Endothelial cell of umbilical vein (primary cell): ENCODE measurements around the gene C1QTNF9B. TPM values are rescaled to one million over a fixed set of nuclear protein-coding genes. Genes with fewer than 3 reads are reported as not detected.

Source experiments
- BruUV-seq: library from RNA; stranded (reverse); fragments of 400-500 nt; replicated peaks from 2 replicates; lab custom pipeline; 2021; lab: Mats Ljungman, UMichigan
- CTCF ChIA-PET: fragments of 300-600, 350-600 bp; sonication (Branson Sonifier 250); formaldehyde crosslinking; loops from one replicate; lab custom pipeline; 2021; ENCODE audit warnings: antibody characterized with exemption, inconsistent platforms; lab: Charles Lee
- POLR2A ChIA-PET: fragments of 300-600, 350-600 bp; sonication (Branson Sonifier 250); formaldehyde crosslinking; loops from one replicate; lab custom pipeline; 2021; ENCODE audit warnings: antibody characterized with exemption, inconsistent platforms; lab: Charles Lee
- DNase-seq: peaks from one replicate; pipeline ENCODE4 v3.0.0-alpha.2; 2011; ENCODE audit warnings: low read depth, low spot score
- FAIRE-seq: peaks from 2 replicates; lab custom pipeline; 2011; peaks lifted over from hg19 to GRCh38; lab: Jason Lieb, UNC
- H2AFZ ChIP-seq: 2 replicates; pipeline ENCODE4 v1.6.0; 2012; ENCODE audit warnings: low read depth, low read length, control low read depth, inconsistent platforms
- H3K27ac ChIP-seq: 2 replicates; pipeline ENCODE4 v1.5.1; 2011; ENCODE audit warnings: low read depth, mild to moderate bottlenecking, control low read depth, low read length, moderate library complexity; ENCODE audit not compliant: insufficient read depth
- H3K27me3 ChIP-seq, 2 experiments: 2 replicates each; pipeline versions ENCODE4 v1.6.0 to v1.6.1; 2011; ENCODE audit warnings: low read length in 2 of 2, mixed read lengths in 1 of 2; ENCODE audit not compliant: control insufficient read depth in 2 of 2, insufficient read depth in 2 of 2
- H3K36me3 ChIP-seq, 2 experiments: 2 replicates in 1 of 2; 3 replicates in 1 of 2; pipeline ENCODE4 v1.5.1; 2011; ENCODE audit warnings: low read length in 2 of 2, mild to moderate bottlenecking in 1 of 2, moderate library complexity in 1 of 2; ENCODE audit not compliant: control insufficient read depth in 2 of 2, insufficient read depth in 2 of 2; ENCODE audit errors: extremely low read depth in 1 of 2
- H3K4me1 ChIP-seq: 3 replicates; pipeline ENCODE4 v1.5.1; 2011; ENCODE audit warnings: mild to moderate bottlenecking, low read length; ENCODE audit not compliant: control insufficient read depth, insufficient read depth; ENCODE audit errors: extremely low read depth
- H3K4me2 ChIP-seq: 2 replicates; pipeline ENCODE4 v1.6.1; 2011; ENCODE audit warnings: low read length, control low read depth, mixed read lengths; ENCODE audit not compliant: insufficient read depth
- H3K4me3 ChIP-seq, 3 experiments: fragments of 200-600 bp in 1 of 3; sonication (generic), shearing (Covaris generic) in 1 of 3; replicated peaks in 1 of 3; 2 replicates each; pipeline ENCODE4 v1.5.1; 2011 to 2016; ENCODE audit warnings: control low read depth in 3 of 3, low read length in 3 of 3, mild to moderate bottlenecking in 2 of 3, inconsistent platforms in 1 of 3, low read depth in 1 of 3, moderate library complexity in 1 of 3; ENCODE audit not compliant: insufficient read depth in 1 of 3
- H3K79me2 ChIP-seq: 2 replicates; pipeline ENCODE4 v1.6.0; 2012; ENCODE audit warnings: low read length, inconsistent platforms; ENCODE audit not compliant: control insufficient read depth, insufficient read depth
- H3K9ac ChIP-seq: replicated peaks from 2 replicates; pipeline ENCODE3; 2011; ENCODE audit warnings: low read length, control low read depth; ENCODE audit not compliant: insufficient read depth; ENCODE audit errors: extremely low read depth
- H3K9me1 ChIP-seq: replicated peaks from 3 replicates; pipeline ENCODE4 v1.6.0; 2011; ENCODE audit warnings: mild to moderate bottlenecking, low read length; ENCODE audit not compliant: control insufficient read depth, insufficient read depth; ENCODE audit errors: extremely low read depth
- H3K9me3 ChIP-seq: replicated peaks from 2 replicates; pipeline ENCODE4 v1.5.1; 2012; ENCODE audit warnings: low read length, inconsistent platforms; ENCODE audit not compliant: control insufficient read depth, insufficient read depth
- H4K20me1 ChIP-seq: replicated peaks from 2 replicates; pipeline ENCODE3; 2011; ENCODE audit warnings: mild to moderate bottlenecking, low read length; ENCODE audit not compliant: control insufficient read depth, insufficient read depth; ENCODE audit errors: extremely low read depth
- CTCF ChIP-seq, 2 donors: IDR thresholded peaks; 1 replicate in 1 of 2; 2 replicates in 1 of 2; pipeline ENCODE4 v1.5.1; 2011; ENCODE audit warnings: low read length in 2 of 2, mild to moderate bottlenecking in 2 of 2, moderate library complexity in 2 of 2, control low read depth in 1 of 2, inconsistent platforms in 1 of 2, low read depth in 1 of 2; ENCODE audit not compliant: insufficient read depth in 1 of 2; ENCODE audit errors: extremely low read depth in 1 of 2
- EZH2 ChIP-seq: IDR thresholded peaks from 2 replicates; pipeline ENCODE4 v1.6.1; 2012; ENCODE audit warnings: borderline replicate concordance, low read depth, mild to moderate bottlenecking, moderate library complexity, low read length, inconsistent platforms; ENCODE audit not compliant: severe bottlenecking
- FOS ChIP-seq: IDR thresholded peaks from 2 replicates; pipeline ENCODE4 v1.6.1; 2011; ENCODE audit warnings: mild to moderate bottlenecking, low read length, moderate library complexity, borderline replicate concordance; ENCODE audit not compliant: insufficient read depth
- GATA2 ChIP-seq: IDR thresholded peaks from 2 replicates; pipeline ENCODE4 v1.7.0; 2011; ENCODE audit warnings: low read depth, mild to moderate bottlenecking, moderate library complexity, mixed read lengths, low read length; ENCODE audit not compliant: insufficient read length, insufficient read depth
- JUN ChIP-seq: IDR thresholded peaks from 2 replicates; pipeline ENCODE4 v1.6.1; 2011; ENCODE audit warnings: borderline replicate concordance, low read depth; ENCODE audit not compliant: insufficient read length, insufficient read depth
- MYC ChIP-seq: IDR thresholded peaks from one replicate; pipeline ENCODE4 v1.6.1; 2011; ENCODE audit warnings: mild to moderate bottlenecking, low read depth, low read length
- POLR2A ChIP-seq: IDR thresholded peaks from 2 replicates; pipeline ENCODE4 v1.6.1; 2012; ENCODE audit warnings: low read depth, mild to moderate bottlenecking, control low read depth, low read length
- POLR2AphosphoS5 ChIP-seq: IDR thresholded peaks from 2 replicates; pipeline ENCODE4 v1.6.1; 2012; ENCODE audit warnings: low read depth, mild to moderate bottlenecking, control low read depth, low read length, moderate library complexity; ENCODE audit not compliant: insufficient read depth
- dilution Hi-C: fragments of 300-500 bp; cut with MboI; formaldehyde crosslinking; loops from one replicate; pipeline ENCODE4 v1.15.0; 2019; ENCODE audit warnings: low sequenced_read_pairs; ENCODE audit not compliant: extremely low pct_ligation_motif_present
- intact Hi-C: fragments of 100-400 bp; cut with micrococcal nuclease; formaldehyde crosslinking; loops from one replicate; pipeline ENCODE4 v1.10.0; 2022
- polyA plus RNA-seq, 4 experiments: library from polyadenylated mRNA; depleted of rRNA in 3 of 4; stranded (reverse) in 3 of 4; unstranded in 1 of 4; fragments of >200 nt; gene quantifications; 2 replicates each; pipeline versions ENCODE4 v1.2.1 to v1.2.3, GENCODE V29; 2011 to 2012; ENCODE audit warnings: missing spikeins in 1 of 4
- total RNA-seq: library from RNA; stranded (reverse); gene quantifications from 2 replicates; pipeline ENCODE4 v1.2.3, GENCODE V29; 2021
- TF ChIP-seq, protein P1 (sequence below): IDR thresholded peaks from 2 replicates; pipeline ENCODE4 v1.6.1; 2011; ENCODE audit not compliant: insufficient read depth, insufficient read length

Gene C1QTNF9B
- total and polyA plus RNA-seq, 2 donors (not counting 3 experiments of a cell fraction or from before 2014, with no cell fraction given): 0.06 TPM; not detected in 1

GRCh38 chr13:23919006-23919405 is 21.7 kb upstream of the C1QTNF9B start:
- ChIA-PET CTCF (interaction anchor here (1.0 to 6.2 kb wide), 3 partner anchors 19 to 309 kb away, joined by 3 to 72 read pairs (median 20); no protein-coding TSS in a partner anchor), POLR2A (no interaction called here)
- dilution Hi-C loops: no loop called here
- no peak overlapping the region for H3K27ac ChIP-seq
- H3K27me3 ChIP-seq: peaks cover 10 to 12% of the 10 kb centered on the region in 2 experiments
- no peak overlapping the region for H3K9ac ChIP-seq
- no peaks in the 10 kb centered on the region for H3K36me3 ChIP-seq
- DNase-seq (no peak), FAIRE-seq (no peak)
- H3K9me1 ChIP-seq: no peaks in the 10 kb centered on the region
- no peak overlapping the region for H3K4me3 ChIP-seq
- H2AFZ ChIP-seq: no peak overlapping the region
- intact Hi-C loops: no loop called here
- BruUV-seq: no TSS peak
- H3K4me2 ChIP-seq: no peak overlapping the region
- H3K9me3 ChIP-seq: no peaks in the 10 kb centered on the region
- TF ChIP-seq CTCF (IDR thresholded peaks at IDR 0.05; ENCODE audit: extremely low read depth in 1 of 2, insufficient read depth in 1 of 2, low read depth in 1 of 2, low read length in 2 of 2): no peak
- TF ChIP-seq EZH2: no peak
- TF ChIP-seq GATA2: no peak
- TF ChIP-seq POLR2A: no peak
- no peak for TF ChIP-seq MYC
- TF ChIP-seq POLR2AphosphoS5: no peak
- no peak for TF ChIP-seq FOS
- TF ChIP-seq, protein P1, sequence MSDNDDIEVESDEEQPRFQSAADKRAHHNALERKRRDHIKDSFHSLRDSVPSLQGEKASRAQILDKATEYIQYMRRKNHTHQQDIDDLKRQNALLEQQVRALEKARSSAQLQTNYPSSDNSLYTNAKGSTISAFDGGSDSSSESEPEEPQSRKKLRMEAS: no peak
- no peak for TF ChIP-seq JUN
- peaks cover 16% of the 10 kb centered on the region for H3K4me1 ChIP-seq
- H3K79me2 ChIP-seq: no peaks in the 10 kb centered on the region
- H4K20me1 ChIP-seq: no peaks in the 10 kb centered on the region
